ENCODE results near the gene MED26.

Gene MED26

DNA sequence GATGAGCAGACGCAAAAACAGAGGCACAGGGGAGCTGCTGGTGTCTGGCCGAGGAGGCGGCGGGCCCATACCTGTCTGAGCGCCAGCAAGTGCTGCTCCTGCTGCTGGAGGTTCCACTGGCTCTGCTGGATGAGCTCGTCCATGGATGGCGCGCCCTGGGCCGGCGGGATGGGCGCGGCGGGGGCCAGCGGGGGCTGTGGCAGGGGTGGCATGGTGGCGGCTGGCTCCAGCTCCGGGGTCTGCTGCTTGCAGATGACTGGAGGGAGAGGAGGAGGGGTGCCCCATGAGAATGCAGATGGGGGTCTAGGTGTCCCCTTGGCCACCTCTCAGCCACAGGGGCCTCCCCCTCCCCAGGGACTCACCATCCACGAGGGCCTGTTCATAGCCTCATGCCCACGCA, 92.6 kb downstream of the MED26 start:
- no peak for DNase-seq

GRCh38 chr19:16532440-16533234, 95.4 kb downstream of the MED26 start:
- no peak for DNase-seq

DNA sequence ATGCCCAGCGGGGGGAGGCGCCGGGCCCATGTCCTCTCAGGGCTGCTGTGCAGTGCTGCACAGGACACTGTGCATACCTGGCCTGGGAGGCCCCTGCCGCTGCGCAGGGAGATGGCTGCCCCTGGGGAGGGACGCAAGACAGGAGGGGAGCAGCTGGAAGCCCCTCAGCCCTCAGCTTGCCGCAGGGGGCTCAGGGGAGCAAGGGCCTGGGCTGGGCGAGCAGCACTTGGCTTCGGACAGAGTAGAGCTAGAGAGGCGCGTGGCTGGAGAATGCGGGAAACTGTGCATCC, 96.7 kb downstream of the MED26 start:
- DNase-seq, result no peak

DNA sequence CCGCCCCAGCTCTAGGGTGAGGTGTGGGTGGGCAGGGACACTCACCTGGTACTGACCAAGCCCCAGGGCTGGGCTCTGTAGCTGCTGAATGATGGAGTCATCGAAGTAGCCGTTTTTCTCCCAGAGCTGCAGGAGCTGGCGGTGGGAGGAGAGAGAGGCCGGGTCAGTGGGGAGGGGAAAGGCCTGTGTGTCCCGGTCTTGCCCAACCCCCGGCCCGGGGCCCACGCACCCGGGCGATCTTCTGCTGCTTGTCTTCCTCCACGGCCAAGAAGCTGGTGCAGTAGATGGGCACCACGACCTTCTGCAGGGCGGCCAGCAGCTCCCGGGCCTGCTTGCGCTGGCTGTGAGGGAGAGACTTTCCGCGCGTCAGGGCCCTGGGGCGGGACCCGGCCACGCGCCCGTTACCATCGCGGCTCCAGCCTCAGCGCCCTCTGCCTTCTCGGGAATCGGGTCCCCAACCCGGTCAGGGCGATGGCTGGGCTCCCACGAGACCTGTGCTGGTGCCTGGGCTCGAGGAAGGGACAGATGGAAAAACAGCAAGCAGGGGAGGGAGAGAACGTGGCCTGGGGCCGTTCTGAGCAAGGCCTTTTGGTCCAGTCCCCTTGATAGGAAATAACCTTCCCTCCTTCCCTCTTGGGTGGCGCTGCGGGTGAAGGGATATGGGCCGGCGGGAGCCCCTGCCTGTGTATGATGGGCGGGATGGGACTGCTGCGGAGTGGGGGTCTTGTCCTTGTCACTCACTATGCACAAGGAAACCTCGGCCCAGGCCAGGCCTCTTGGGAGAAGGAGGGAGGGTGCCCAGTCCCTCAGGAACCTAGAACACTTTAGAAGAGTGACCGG, 97.2 kb downstream of the MED26 start:
- DNase-seq, result no peak

- DNase-seq, result no peak
Measured at GRCh38 chr19:16529466-16530144, 98.4 kb downstream of the MED26 start.

- peak; percentile 42 to 57 for DNase-seq
Measured at GRCh38 chr19:16527971-16528521, 100.0 kb downstream of the MED26 start.

GRCh38 chr19:16527334-16527935, 100.6 kb downstream of the MED26 start:
- DNase-seq, result no peak

GRCh38 chr19:16525751-16526481, 102.1 kb downstream of the MED26 start:
- no peak for DNase-seq

GRCh38 chr19:16524991-16525734, 102.8 kb downstream of the MED26 start:
- no peak for DNase-seq

Data from CD4-positive, alpha-beta T cell treated with Interferon alpha-2 for 1 hour (primary cell).